HuH-7.5 (cell line): ENCODE measurements around the gene FMO2.

Source experiments
- DNase-seq: peaks from one replicate; pipeline ENCODE4 v3.0.0; 2011; ENCODE audit warnings: low spot score

Gene FMO2

GRCh38 chr1:171257607-171258076 is 72.5 kb downstream of the FMO2 start:
- DNase-seq, result no peak

GRCh38 chr1:171258429-171258828 is 73.3 kb downstream of the FMO2 start:
- DNase-seq, result no peak

- no peak for DNase-seq
Measured at GRCh38 chr1:171258943-171259342, 73.8 kb downstream of the FMO2 start.
